Spleen (tissue), 11 donors: ENCODE data around the gene SMC2. TPM values are rescaled to one million over a fixed set of nuclear protein-coding genes. Genes with fewer than 3 reads are reported as not detected.

Experiments used
- DNase-seq: peaks from one replicate; pipeline ENCODE4 v3.0.0-alpha.2; 2020
- H3K27ac ChIP-seq, 8 donors: fragments of 200-600 bp; sonication (generic) in 7 of 8; 1 replicate in 4 of 8; 2 replicates in 4 of 8; pipeline versions ENCODE4 v1.5.0 to v1.8.0; 2016 to 2021; ENCODE audit warnings: inconsistent platforms in 4 of 8, mild to moderate bottlenecking in 4 of 8, moderate library complexity in 1 of 8
- H3K27me3 ChIP-seq, 7 donors: fragments of 200-600 bp; sonication (generic) in 6 of 7; replicated peaks in 1 of 7; 1 replicate in 4 of 7; 2 replicates in 3 of 7; pipeline versions ENCODE4 v1.5.0 to v1.8.0; 2016 to 2021; ENCODE audit warnings: inconsistent platforms in 3 of 7, mild to moderate bottlenecking in 1 of 7
- H3K36me3 ChIP-seq, 6 donors: fragments of 200-600 bp; sonication (generic) in 5 of 6; 1 replicate in 4 of 6; 2 replicates in 2 of 6; pipeline versions ENCODE4 v1.5.0 to v1.8.0; 2016 to 2021; ENCODE audit warnings: inconsistent platforms in 2 of 6
- H3K4me1 ChIP-seq, 6 donors: fragments of 200-600 bp; sonication (generic) in 5 of 6; 1 replicate in 3 of 6; 2 replicates in 3 of 6; pipeline versions ENCODE4 v1.5.0 to v1.8.0; 2016 to 2021; ENCODE audit warnings: inconsistent platforms in 3 of 6
- H3K4me3 ChIP-seq, 8 donors: fragments of 200-600 bp; sonication (generic) in 7 of 8; 1 replicate in 4 of 8; 2 replicates in 4 of 8; pipeline versions ENCODE4 v1.5.0 to v1.8.0; 2016 to 2021; ENCODE audit warnings: inconsistent platforms in 4 of 8, mild to moderate bottlenecking in 4 of 8, moderate library complexity in 2 of 8
- H3K9me3 ChIP-seq, 8 donors: fragments of 200-600 bp; sonication (generic) in 7 of 8; 1 replicate in 4 of 8; 2 replicates in 4 of 8; pipeline versions ENCODE4 v1.5.0 to v1.8.0; 2016 to 2021; ENCODE audit warnings: inconsistent platforms in 4 of 8
- CTCF ChIP-seq, 11 experiments: fragments of 200-600 bp in 7 of 11; fragments of 450-650 bp in 4 of 11; sonication (generic) in 4 of 11; IDR thresholded peaks in 8 of 11; conservative IDR thresholded peaks in 3 of 11; 1 replicate in 7 of 11; 2 replicates in 4 of 11; pipeline versions ENCODE4 v1.4.0 to v1.8.0; 2016 to 2021; ENCODE audit warnings: antibody characterized with exemption in 11 of 11, inconsistent platforms in 4 of 11, mild to moderate bottlenecking in 1 of 11
- POLR2A ChIP-seq, 3 donors: fragments of 450-650 bp; IDR thresholded peaks; one replicate each; pipeline ENCODE4 v1.5.1; 2017; ENCODE audit warnings: antibody characterized with exemption in 3 of 3, mild to moderate bottlenecking in 1 of 3
- POLR2AphosphoS5 ChIP-seq, 3 donors: sonication (generic); formaldehyde crosslinking; IDR thresholded peaks; one replicate each; pipeline ENCODE4 v1.5.1; 2017; ENCODE audit warnings: antibody characterized with exemption in 3 of 3
- WGBS, 5 donors: extraction: QIAGEN DNeasy Blood & Tissue Kit in 3 of 5; methylation state at CpG; one replicate each; pipeline versions ENCODE4 v1.1.5 to v1.1.7; 2013 to 2018; 5-methylcytosine and 5-hydroxymethylcytosine counted together
- intact Hi-C: fragments of 100-400 bp; cut with DNase I; formaldehyde crosslinking; loops from one replicate; pipeline ENCODE4 v1.15.0; 2023; ENCODE audit warnings: low total_unique reads
- polyA plus RNA-seq, 3 donors: library from polyadenylated mRNA; stranded (reverse); fragments of 200-250 nt; gene quantifications; one replicate each; pipeline ENCODE4 v1.2.1, GENCODE V29; 2013
- total RNA-seq, 7 donors: library from RNA; depleted of rRNA in 3 of 7; stranded (reverse); fragments of >200 nt in 3 of 7; fragmentation: NEBNext Ultra II Directional in 4 of 7; extraction: Animal tissue kit (Norgen Biotek cat#: 25700) in 4 of 7; gene quantifications; one replicate each; pipeline versions ENCODE4 v1.1.0 to v1.2.1, GENCODE V29; 2016 to 2021
- donor health status: healthy with polysubstance abuse.
- donor health status: DM: no; HTN: no; CAD: no; lungs with moderate emphysema.
- donor health status: DM: no; HTN: no; CAD: no.
- donor health status: Bipolar disorder and iron deficiency.
- donor health status: healthy.
- donor health status: DM: no; HTN: no; CAD: no.
- donor health status: DM: yes; HTN: yes; CAD: no.

Gene SMC2
- total and polyA plus RNA-seq, 10 donors = 3.0 to 18.8 (median 12.1) TPM

GRCh38 chr9:104099630-104100029 lies 5.5 kb downstream of the SMC2 start:
- Histone ChIP-seq H3K36me3 (peaks cover 0 to 51% (median 38%) of the 10 kb centered on the region in 6 donors), H3K9me3 (no peaks in the 10 kb centered on the region), H3K27me3 (no peaks in the 10 kb centered on the region), H3K4me1 (peaks cover 5 to 22% (median 11%) of the 10 kb centered on the region in 6 donors), H3K4me3 (no peak overlapping the region), H3K27ac (no peak overlapping the region)
- TF ChIP-seq POLR2A (IDR thresholded peaks at IDR 0.05) = no peak
- no peak for TF ChIP-seq POLR2AphosphoS5 (IDR thresholded peaks at IDR 0.05)
- no peak for TF ChIP-seq CTCF (IDR thresholded peaks at IDR 0.05 in 8 of 11, conservative IDR thresholded peaks at IDR 0.05 in 3 of 11)
- 87 to 95% (median 92%) methylated on average over 1 of the region's 1 CpG for WGBS, 5 donors
- DNase-seq = no peak
- intact Hi-C loops = no loop called here

GRCh38 chr9:104104360-104104759 lies 10.3 kb downstream of the SMC2 start:
- no peaks in the 10 kb centered on the region for H3K9me3 ChIP-seq
- 0 to 100% (median 55%) methylated on average over 1 of the region's 1 CpG for WGBS, 5 donors
- TF ChIP-seq POLR2A (IDR thresholded peaks at IDR 0.05) (no peak), CTCF (IDR thresholded peaks at IDR 0.05 in 8 of 11, conservative IDR thresholded peaks at IDR 0.05 in 3 of 11) (no peak), POLR2AphosphoS5 (IDR thresholded peaks at IDR 0.05) (no peak)
- no peaks in the 10 kb centered on the region for H3K27me3 ChIP-seq
- DNase-seq = no peak
- intact Hi-C loops = no loop called here
- no peaks in the 10 kb centered on the region for H3K4me1 ChIP-seq
- H3K4me3 ChIP-seq = no peak overlapping the region
- peaks cover 0 to 99% (median 73%) of the 10 kb centered on the region in 6 donors for H3K36me3 ChIP-seq
- H3K27ac ChIP-seq = no peak overlapping the region

GRCh38 chr9:104107799-104108198 lies 13.7 kb downstream of the SMC2 start:
- H3K4me3 ChIP-seq = no peak overlapping the region
- 95 to 100% (median 97%) methylated on average over 5 of the region's 5 CpGs for WGBS, 5 donors
- no peak for DNase-seq
- H3K9me3 ChIP-seq = no peaks in the 10 kb centered on the region
- no peaks in the 10 kb centered on the region for H3K27me3 ChIP-seq
- no peaks in the 10 kb centered on the region for H3K4me1 ChIP-seq
- intact Hi-C loops = no loop called here
- H3K36me3 ChIP-seq = peaks cover 0 to 97% (median 61%) of the 10 kb centered on the region in 6 donors
- TF ChIP-seq POLR2A (IDR thresholded peaks at IDR 0.05) = no peak
- no peak for TF ChIP-seq POLR2AphosphoS5 (IDR thresholded peaks at IDR 0.05)
- no peak for TF ChIP-seq CTCF (IDR thresholded peaks at IDR 0.05 in 8 of 11, conservative IDR thresholded peaks at IDR 0.05 in 3 of 11)
- no peak overlapping the region for H3K27ac ChIP-seq

GRCh38 chr9:104108315-104108714 lies 14.2 kb downstream of the SMC2 start:
- no peak for TF ChIP-seq CTCF (IDR thresholded peaks at IDR 0.05 in 8 of 11, conservative IDR thresholded peaks at IDR 0.05 in 3 of 11)
- TF ChIP-seq POLR2AphosphoS5 (IDR thresholded peaks at IDR 0.05) = no peak
- TF ChIP-seq POLR2A (IDR thresholded peaks at IDR 0.05) = no peak
- H3K9me3 ChIP-seq = no peaks in the 10 kb centered on the region
- 85 to 96% (median 96%) methylated on average over 4 of the region's 4 CpGs for WGBS, 5 donors
- no peak overlapping the region for H3K4me3 ChIP-seq
- no peaks in the 10 kb centered on the region for H3K4me1 ChIP-seq
- intact Hi-C loops = no loop called here
- no peak overlapping the region for H3K27ac ChIP-seq
- H3K36me3 ChIP-seq = peaks cover 0 to 97% (median 60%) of the 10 kb centered on the region in 6 donors
- H3K27me3 ChIP-seq = no peaks in the 10 kb centered on the region
- DNase-seq = no peak
